CD4-positive, alpha-beta T cell treated with Interleukin-10 for 1 hour (primary cell): ENCODE results near the gene PLCB1.
"Not testable (repeated sequence)": the region's sequence is repeated elsewhere in the genome, so short reads cannot be mapped to it uniquely, and the experiment has no call there.

Experiments
- DNase-seq: peaks from one replicate; pipeline ENCODE4 v3.0.0-alpha.2; 2020

The PLCB1 gene

GRCh38 chr20:8457978-8458377 is 325.9 kb downstream of the PLCB1 start:
- no peak for DNase-seq

GRCh38 chr20:8461186-8461585 is 329.1 kb downstream of the PLCB1 start:
- DNase-seq, result no peak

- DNase-seq, result no peak
Observed at GRCh38 chr20:8464368-8464767, 332.3 kb downstream of the PLCB1 start.

- DNase-seq, result not testable (repeated sequence)
Observed at GRCh38 chr20:8466781-8467180, 334.7 kb downstream of the PLCB1 start.

GRCh38 chr20:8470156-8470555 is 338.1 kb downstream of the PLCB1 start:
- DNase-seq, result no peak

GRCh38 chr20:8471465-8471864 is 339.4 kb downstream of the PLCB1 start:
- no peak for DNase-seq

GRCh38 chr20:8473459-8473858 is 341.4 kb downstream of the PLCB1 start:
- no peak for DNase-seq

- DNase-seq, result no peak
Observed at GRCh38 chr20:8474027-8474668, 342.1 kb downstream of the PLCB1 start.

- DNase-seq, result no peak
Observed at GRCh38 chr20:8476021-8476420, 344.0 kb downstream of the PLCB1 start.

GRCh38 chr20:8480597-8480996 is 348.5 kb downstream of the PLCB1 start:
- no peak for DNase-seq

- DNase-seq, result no peak
Observed at GRCh38 chr20:8487696-8488095, 355.6 kb downstream of the PLCB1 start.

- DNase-seq, result no peak
Observed at GRCh38 chr20:8489094-8489883, 357.2 kb downstream of the PLCB1 start.

- no peak for DNase-seq
Observed at GRCh38 chr20:8490076-8490830, 358.2 kb downstream of the PLCB1 start.

GRCh38 chr20:8492173-8492572 is 360.1 kb downstream of the PLCB1 start:
- DNase-seq, result no peak

- DNase-seq, result no peak
Observed at GRCh38 chr20:8498571-8498970, 366.5 kb downstream of the PLCB1 start.

- no peak for DNase-seq
Observed at GRCh38 chr20:8504030-8504429, 372.0 kb downstream of the PLCB1 start.

GRCh38 chr20:8505476-8506200 is 373.6 kb downstream of the PLCB1 start:
- no peak for DNase-seq

- no peak for DNase-seq
Observed at GRCh38 chr20:8507231-8507630, 375.2 kb downstream of the PLCB1 start.

- no peak for DNase-seq
Observed at GRCh38 chr20:8509809-8510208, 377.7 kb downstream of the PLCB1 start.

- no peak for DNase-seq
Observed at GRCh38 chr20:8510808-8511207, 378.7 kb downstream of the PLCB1 start.

- DNase-seq, result no peak
Observed at GRCh38 chr20:8512003-8512402, 379.9 kb downstream of the PLCB1 start.

- DNase-seq, result no peak
Observed at GRCh38 chr20:8515810-8516435, 383.9 kb downstream of the PLCB1 start.

GRCh38 chr20:8518878-8519277 is 386.8 kb downstream of the PLCB1 start:
- no peak for DNase-seq
